H1 (cell line): ENCODE data around the gene CSF3. TPM values are rescaled to one million over a fixed set of nuclear protein-coding genes. Genes with fewer than 3 reads are reported as not detected.

Experiments
- NANOG ChIP-seq: IDR thresholded peaks from 2 replicates; pipeline ENCODE4 v1.6.1; 2011; ENCODE audit warnings: low read length, low read depth, mild to moderate bottlenecking, inconsistent platforms; ENCODE audit not compliant: insufficient read depth, poor library complexity, severe bottlenecking
- POLR2A ChIP-seq, 2 experiments: IDR thresholded peaks; 1 replicate in 1 of 2; 2 replicates in 1 of 2; pipeline ENCODE4 v1.6.1; 2011; ENCODE audit warnings: low read depth in 2 of 2, low read length in 2 of 2, mild to moderate bottlenecking in 2 of 2; ENCODE audit errors: control extremely low read depth in 1 of 2
- RBBP5 ChIP-seq: IDR thresholded peaks from 2 replicates; pipeline ENCODE4 v1.7.1; 2012; ENCODE audit warnings: low read depth, mild to moderate bottlenecking, inconsistent platforms, low read length, moderate library complexity, borderline replicate concordance
- SIN3A ChIP-seq, 2 experiments: IDR thresholded peaks in 1 of 2; conservative IDR thresholded peaks in 1 of 2; 2 replicates each; pipeline ENCODE4 v1.6.1; 2011 to 2012; ENCODE audit warnings: low read length in 2 of 2, improper control_type of control experiment in 1 of 2, low read depth in 1 of 2, mild to moderate bottlenecking in 1 of 2
- polyA plus RNA-seq, 7 experiments: library from polyadenylated mRNA; depleted of rRNA in 3 of 7; stranded (reverse) in 5 of 7; unstranded in 2 of 7; fragments of >200 nt in 5 of 7; fragments of 200-250 nt in 2 of 7; gene quantifications; 1 replicate in 5 of 7; 2 replicates in 1 of 7; 4 replicates in 1 of 7; pipeline versions ENCODE4 v1.2.1 to v1.2.3, GENCODE V29; 2011 to 2013; ENCODE audit warnings: missing spikeins in 2 of 7, mixed read lengths in 2 of 7
- total RNA-seq: library from RNA; stranded (reverse); fragmentation: NEBNext Ultra II Directional; extraction: Animal tissue kit (Norgen Biotek cat#: 25700); gene quantifications from 2 replicates; pipeline ENCODE4 v1.2.1, GENCODE V29; 2021
- TF ChIP-seq, protein P1 (sequence below): IDR thresholded peaks from 2 replicates; pipeline ENCODE4 v1.6.1; 2012; ENCODE audit warnings: inconsistent platforms

CSF3 gene
- total and polyA plus RNA-seq, 2 of the 8 experiments (the other 6 are each of a cell fraction or from before 2014, with no cell fraction given): 0.03 TPM; not detected in 1

DNA sequence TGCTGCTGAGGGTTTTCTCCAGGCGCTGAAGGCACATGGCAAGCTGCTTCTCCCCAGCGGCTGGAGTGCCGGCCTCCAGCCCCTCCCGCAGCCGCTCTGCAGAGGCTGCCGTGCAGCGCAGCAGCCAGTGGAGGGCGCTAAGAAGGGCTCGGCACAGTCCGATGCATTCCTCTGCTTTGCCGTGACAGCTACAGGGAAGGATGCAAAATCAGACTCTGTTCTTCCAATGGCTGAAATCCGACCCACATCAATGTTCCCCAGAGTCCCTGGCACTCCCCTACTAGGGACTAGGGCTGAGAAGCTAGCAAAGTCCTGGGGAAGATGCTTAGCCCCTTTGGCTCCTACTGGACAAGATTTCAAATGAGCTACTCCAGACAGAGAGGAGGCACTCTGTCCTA, 19.9 kb downstream of the CSF3 start (continued):
- TF ChIP-seq, protein P1, sequence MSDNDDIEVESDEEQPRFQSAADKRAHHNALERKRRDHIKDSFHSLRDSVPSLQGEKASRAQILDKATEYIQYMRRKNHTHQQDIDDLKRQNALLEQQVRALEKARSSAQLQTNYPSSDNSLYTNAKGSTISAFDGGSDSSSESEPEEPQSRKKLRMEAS: peak; percentile 65; the same call in 1 of the 2 replicates
- TF ChIP-seq NANOG (no peak), RBBP5 (no peak), POLR2A (IDR thresholded peaks at IDR 0.05; ENCODE audit: control extremely low read depth in 1 of 2, low read depth in 2 of 2, low read length in 2 of 2) (no peak), SIN3A (conservative IDR thresholded peaks at IDR 0.05 in 1 of 2, IDR thresholded peaks at IDR 0.05 in 1 of 2; ENCODE audit: low read depth in 1 of 2, low read length in 2 of 2) (peak in 1 of 2 experiments; percentile 90; a peak in 2 of 4 replicates)
- TF ChIP-seq, all 59 proteins: peak for 9
